ENCODE results near the gene PTPRN2.

PTPRN2 gene

DNA sequence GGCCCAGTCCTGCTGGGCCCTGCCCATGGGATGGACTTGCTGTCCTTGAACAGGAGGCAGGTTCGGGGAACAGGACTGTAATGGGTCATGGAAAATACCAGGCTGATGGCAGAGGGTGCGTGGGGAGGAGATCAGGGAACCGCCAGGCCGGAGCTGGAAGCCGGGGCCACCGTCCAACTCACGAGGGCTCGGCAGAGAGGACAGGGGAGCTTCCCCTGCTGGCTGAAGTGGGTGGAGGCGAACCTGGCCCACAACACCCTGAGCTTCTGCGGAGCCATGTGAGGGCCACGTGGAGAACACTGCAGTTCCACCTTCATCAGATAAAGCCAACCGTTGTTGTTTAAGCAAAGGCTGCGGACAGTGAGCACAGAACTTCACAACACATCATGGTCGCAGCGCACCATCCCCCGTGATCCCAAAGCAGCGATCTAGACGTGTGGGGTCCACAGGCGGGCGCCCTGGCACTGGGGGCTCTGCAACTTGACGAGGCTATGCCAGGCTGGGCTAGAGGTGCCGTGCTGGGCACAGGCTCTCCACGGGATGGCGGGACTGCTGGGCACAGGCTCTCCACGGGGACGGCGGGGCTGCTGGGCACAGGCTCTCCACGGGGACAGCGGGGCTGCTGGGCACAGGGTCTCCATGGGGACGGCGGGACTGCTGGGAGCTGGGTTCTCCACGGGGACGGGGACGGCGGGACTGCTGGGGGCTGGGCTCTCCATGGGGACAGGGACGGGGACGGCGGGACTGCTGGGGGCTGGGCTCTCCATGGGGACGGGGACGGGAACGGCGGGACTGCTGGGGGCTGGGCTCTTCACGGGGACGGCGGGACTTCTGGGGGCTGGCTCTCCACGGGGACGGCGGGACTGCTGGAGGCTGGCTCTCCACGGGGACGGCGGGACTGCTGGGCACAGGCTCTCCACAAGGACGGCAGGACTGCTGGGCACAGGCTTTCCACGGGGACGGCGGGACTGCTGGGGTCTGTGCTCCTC lies 777.5 kb downstream of the PTPRN2 start:
- DNase-seq, result no peak

DNA sequence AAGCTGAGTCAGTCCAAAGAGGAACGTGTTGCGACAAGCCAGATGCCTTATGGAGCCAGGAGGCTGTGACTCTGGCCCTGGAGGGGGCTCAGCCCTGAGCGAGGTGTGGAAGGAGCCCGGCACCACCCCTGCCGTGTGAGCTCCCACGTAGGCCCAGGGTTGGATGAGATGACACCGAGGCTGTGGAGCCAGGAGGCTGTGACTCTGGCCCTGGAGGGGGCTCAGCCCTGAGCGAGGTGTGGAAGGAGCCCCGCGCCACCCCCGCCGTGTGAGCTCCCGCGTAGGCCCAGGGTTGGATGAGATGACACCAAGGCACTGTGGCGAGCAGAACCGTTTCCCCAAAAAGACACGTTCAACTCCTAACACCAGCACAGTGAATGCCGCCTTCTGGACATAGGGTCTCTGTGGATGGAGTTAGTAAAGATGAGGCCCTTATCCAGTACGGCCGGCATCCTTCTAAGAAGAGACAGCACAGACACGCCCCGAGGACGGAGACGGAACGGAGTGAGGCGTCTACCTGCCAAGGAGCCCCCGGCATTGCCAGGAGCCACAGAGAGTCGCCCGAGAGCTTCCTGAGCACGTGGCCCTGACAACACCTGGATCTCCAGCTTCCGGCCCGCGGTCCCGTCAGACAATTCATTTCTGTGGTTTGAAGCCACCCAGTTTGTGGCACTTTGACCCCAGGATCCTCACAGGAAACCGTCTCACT lies 778.3 kb downstream of the PTPRN2 start:
- DNase-seq, result no peak

DNA sequence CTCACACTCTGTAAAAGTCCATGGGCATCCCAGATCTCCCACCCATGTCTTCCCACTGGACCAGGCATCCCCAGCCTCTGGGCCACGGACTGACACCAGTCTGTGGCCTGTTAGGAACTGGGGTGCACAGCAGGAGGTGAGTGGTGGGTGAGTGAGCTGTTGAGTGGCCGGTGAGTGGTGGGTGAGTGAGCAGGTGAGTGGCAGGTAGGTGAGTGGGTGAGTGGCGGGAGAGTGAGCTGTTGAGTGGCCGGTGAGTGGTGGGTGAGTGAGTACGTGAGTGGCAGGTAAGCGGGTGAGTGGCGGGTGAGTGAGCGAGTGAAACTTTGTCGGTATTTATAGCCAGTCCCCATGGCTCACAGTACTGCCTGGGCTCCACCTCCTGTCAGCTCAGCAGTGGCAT lies 779.6 kb downstream of the PTPRN2 start:
- DNase-seq, result no peak

DNA sequence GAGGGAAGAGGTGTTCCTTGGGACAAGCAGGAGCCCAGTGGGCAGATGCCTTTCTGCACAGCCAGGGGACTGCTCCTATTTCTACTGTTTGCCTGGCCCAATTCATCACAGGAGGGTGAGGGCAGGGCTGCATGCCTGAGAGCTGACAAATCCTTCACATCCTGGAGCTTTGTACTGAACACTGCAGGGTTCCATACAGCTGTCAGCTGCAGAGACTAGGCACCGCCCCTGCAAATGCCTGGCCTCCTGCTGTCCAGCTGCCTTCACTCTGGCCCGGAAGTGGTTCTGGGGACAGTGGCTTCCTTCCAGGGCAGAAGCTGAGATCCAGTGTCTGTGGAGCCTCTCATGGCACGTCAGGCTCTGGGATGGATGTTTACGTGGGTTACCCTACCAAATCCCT lies 780.1 kb downstream of the PTPRN2 start:
- DNase-seq, result no peak

DNA sequence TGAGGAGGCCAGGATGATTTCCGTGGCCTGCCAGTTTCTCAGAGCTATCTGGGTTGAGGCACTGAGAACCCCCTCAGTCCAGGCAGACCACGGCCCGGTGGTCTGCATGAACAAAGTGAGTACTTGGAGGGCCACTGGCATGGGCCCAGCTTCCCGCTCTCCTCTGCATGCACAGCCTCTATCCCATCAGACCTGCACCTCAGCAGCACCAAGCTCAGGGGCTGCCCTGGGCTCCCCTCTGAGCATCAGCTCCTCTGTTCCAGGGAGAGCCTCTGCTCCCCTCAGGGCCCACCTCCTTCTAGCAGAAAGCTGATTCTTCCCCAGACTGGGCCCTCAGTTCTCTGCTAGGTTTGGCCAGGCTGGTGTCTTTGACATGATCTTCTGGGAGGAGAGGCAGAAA lies 780.9 kb downstream of the PTPRN2 start:
- no peak for DNase-seq

DNA sequence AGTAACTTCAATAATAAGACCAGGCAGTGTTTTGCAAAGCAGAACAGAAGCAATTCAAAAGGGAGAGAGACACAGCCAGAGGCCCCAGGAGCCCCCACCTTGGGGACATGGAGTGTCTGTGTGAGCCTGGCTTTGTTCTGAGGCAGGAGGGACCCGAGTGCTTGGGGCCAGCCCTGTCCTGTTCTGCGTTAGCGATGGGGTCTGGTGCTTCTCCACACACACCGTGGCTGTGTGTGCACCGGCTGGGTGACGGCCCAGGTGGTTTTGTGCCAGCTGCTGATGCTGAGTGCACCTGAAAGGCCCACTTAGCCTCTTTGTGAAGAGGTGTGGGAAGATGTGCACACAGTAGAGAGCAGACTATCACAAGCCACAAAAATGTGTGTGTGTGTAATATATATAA lies 781.9 kb downstream of the PTPRN2 start:
- no peak for DNase-seq

DNA sequence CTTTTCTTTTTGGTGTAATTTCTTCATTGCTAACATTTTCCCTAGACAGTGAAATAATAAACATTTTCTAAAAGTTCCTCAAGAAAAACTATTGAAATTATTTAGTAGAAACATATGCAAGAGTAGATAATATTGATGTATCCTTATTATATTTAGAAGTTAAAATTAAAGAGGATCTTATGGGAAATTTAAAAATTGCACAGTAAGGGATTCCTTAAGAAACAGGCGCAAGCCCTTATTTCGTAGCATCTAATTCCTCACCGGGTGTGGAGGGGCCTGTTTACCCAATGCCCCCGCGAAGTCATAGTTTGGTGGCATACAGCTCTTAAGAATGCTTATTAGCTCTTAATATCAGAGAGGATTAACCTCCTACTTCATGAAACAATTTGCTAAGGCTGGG lies 783.7 kb downstream of the PTPRN2 start:
- DNase-seq, result no peak

DNA sequence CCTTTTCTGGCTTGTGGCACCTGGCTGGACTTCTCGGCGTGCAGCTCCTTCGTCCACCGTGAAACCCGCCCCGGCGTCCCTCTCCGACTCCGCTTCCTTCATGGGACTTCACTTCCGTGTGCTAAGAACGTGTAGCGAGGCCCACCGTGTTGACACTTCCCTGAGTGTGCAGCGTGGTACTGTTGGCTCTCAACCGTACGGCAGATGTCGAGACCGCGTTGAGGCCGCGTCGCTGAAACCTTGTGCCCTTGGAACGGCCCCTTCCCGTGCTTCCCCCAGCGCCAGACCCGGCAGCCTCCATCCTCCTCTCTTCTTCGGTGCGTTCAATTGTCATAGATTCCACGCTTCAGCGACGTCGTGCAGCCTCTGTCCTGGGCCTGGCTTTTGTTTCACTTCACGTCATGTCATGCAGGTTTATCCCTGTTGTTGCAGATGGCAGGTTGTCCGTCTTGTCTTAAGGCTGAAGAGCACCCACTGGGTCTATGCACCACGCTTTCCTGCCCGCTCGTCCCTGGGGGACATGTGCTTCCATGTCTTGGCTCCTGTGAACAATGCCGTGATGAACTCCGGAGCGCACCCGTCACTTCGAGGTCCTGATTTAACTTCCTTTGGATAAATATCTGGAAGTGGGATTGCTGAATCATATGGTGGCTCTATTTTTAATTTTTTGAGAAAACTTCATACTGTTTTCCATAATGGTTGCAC lies 785.5 kb downstream of the PTPRN2 start:
- no peak for DNase-seq

DNA sequence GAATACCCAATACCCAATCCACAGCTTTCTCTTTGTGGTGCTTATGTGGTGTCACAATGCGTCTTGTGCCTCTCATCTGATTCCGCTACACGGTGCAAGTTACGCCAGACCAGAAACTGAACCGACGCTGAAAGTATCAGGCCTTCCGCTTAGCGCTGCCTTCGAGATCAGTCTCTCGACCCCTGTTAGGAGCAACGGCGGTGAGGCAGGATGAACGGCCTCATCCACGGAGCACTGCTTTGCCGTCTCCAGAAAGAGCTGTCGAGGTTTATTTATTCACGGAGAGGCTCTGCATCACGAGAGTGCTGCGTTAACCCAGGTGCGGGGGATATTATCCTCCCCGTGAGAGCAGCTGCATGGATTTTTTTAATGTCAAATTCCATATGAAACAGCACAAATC lies 786.5 kb downstream of the PTPRN2 start:
- DNase-seq, result no peak

DNA sequence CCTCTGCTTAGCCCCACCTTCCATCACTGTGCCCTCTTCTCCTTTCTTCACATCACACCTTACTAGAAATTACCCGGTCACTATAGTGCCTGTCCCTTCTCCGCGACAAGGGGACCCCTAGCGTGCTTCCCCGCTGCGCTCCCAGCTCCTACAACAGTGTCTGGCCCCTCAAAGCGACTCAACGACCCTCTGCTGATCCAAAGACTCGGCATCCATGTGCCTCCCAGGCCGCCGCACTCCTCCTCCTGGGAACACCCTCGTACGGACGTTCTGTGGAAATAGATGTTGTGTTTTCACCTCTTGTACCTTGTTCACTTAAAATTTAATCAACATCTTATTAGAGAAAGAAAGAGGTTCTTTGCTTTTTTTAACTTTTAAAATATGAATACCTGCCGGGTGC lies 787.3 kb downstream of the PTPRN2 start:
- no peak for DNase-seq

DNA sequence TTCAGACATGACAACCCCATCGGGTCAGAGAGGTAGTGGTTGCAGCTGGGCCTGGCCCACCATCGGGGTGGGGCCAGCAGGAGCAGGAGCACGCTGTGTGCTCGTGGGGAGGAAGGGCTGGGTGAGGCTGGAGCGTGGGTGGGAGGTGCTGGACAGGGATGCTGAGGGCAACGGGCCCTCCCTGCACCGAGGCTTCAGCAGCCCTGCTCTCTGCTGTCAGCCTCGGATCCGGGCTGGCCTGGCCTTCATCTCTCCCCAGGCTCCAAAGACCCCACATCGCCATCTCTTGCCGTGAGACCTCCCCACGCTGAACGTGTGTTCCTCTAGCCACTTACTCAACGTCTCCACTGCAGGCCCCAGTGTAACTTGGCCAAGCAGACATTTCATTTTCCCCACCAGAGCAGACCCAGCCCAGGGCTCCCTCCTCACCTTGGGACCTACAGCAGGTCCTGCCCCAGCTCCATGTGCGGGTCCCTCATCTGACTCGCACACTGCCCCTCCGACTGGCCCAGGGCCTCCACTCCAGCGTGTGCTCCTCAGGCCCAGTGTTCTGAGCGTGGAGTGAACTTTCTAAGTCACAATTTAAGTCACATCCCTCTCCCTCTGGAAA lies 788.4 kb downstream of the PTPRN2 start:
- no peak for DNase-seq

DNA sequence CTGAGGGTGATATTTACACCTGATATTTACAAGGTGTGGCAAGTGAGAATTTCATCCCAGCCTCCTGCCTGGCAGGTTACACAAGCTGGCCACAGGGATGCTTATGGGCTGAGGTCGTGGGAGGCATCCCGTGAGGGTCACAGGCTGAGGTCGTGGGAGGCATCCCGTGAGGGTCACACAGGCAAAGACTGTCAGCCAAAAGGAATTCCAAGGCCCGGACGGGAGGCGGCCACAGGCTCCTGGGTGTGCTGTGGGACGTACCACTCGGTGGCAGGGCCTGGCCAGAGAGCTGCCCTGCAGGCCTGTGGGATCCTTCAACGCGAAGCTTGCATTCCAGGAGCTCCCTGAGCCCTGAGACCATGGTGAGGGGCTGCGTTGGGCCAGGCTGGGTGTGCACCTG lies 790.3 kb downstream of the PTPRN2 start:
- no peak for DNase-seq

DNA sequence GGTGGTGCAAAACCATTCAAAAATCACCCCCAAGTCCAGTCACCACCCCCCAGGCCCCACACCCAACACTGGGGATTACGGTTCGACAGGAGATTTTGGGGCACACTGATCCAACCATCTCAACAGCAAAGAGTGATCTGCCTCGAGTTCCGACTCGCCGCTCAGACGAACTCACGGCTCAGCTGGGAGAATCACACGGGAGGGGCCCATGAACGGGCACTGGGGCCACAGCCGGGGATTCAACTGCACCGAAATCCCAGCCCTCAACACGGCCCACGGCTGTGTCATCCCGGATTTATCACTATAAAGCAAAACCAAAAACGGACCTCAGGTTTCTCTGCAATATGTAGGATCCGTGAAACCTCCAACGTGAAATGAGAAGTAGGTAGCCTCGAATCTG lies 790.8 kb downstream of the PTPRN2 start:
- DNase-seq, result no peak

DNA sequence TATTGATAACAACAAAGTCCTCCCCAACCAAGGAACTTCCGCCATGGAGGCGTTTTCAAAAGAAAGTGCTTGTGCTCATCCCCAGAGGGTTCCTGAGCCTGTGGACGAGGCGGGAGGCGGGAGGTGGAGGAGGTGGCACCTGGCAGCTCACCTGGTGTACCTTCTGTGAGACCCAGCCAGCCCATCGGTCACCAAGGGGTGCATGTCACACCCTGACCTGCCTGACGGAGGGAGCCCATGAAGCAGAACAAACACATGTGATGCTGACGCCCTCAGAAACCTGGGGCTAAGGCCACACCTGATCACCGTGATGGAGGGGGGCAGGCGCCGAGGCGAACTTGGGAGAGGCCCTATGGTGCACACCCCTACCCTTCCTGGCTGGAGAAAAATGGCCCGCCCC lies 792.0 kb downstream of the PTPRN2 start:
- DNase-seq, result no peak

DNA sequence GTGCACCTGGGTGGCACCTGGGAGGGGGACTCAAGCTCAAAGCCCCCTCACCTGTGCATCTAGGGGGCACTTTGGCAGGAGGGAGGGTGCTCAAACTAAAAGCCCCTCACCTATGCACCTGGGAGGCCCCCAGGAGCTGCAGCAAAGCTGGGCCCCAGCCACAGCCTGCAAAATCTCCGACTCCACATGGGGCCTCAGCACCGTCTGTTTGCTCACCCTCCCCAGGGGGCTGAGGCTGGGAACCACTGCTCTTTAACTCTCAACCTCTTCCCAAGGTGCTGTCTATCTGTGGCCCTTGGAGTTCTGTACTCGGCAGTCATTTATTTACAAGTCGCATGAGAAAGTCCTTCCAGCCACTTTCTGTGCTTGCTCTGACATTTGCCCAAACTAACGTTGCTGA lies 792.4 kb downstream of the PTPRN2 start:
- no peak for DNase-seq

DNA sequence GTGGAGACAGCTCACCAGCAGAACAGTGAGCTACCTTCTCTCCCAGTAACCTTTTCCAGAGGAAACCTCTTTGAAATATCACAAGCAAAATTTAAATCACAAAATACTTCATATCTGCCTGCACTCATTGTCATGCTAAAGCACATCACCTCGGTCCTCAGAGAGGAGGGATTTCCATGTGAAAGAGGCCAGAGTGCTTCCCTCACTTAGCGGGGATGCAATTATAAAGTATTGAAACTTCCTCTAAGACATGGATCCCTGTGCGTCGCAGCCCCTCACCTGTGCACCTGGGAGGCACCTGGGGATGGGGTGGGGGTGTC lies 792.9 kb downstream of the PTPRN2 start:
- DNase-seq, result no peak

DNA sequence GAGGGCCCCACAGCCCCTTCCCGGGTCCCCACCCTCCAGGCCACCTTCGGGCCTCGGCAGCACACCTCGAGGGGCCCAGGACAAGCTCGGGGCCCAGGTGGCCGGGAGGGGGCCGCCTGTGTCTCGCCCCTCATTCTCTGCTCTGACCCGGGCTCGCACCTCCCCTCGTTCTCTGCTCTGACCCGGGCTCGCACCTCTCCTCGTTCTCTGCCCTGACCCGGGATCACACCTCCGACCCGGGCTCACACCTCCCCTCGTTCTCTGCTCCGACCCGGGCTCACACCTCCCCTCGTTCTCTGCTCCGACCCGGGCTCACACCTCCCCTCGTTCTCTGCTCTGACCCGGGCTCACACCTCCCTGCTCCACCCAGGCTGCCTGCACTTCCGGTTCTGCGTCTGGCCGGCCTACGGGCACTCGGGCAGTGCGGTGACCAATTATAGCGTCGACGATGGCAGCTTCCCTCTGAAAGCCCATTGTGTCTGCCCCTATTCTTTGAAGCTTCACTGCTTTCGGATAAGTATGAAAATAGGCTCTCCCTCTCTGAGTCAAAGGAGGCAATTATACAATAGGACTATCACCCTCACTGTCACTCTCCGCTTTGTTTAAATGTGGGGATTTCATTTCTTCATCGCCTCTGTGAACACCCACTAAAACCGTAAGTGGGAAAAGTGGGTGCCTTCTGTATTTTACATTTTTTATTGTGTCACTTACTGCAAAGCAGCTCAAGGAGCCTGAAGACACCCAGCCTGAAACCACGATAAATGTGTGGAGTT lies 793.5 kb downstream of the PTPRN2 start:
- no peak for DNase-seq

DNA sequence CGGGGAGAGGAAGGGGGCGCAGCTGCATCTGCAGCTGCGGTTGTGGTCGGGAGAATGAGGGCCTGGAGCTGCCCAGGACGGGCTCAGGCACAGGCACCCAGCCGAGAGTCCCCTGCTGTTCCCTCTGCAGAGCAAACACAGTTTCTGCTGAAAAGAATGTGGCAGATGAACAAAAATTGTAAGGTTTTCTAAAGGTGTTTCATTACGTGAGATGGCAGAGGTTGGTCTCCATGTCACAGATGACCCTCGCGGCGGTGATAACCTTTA lies 794.6 kb downstream of the PTPRN2 start:
- DNase-seq, result no peak

DNA sequence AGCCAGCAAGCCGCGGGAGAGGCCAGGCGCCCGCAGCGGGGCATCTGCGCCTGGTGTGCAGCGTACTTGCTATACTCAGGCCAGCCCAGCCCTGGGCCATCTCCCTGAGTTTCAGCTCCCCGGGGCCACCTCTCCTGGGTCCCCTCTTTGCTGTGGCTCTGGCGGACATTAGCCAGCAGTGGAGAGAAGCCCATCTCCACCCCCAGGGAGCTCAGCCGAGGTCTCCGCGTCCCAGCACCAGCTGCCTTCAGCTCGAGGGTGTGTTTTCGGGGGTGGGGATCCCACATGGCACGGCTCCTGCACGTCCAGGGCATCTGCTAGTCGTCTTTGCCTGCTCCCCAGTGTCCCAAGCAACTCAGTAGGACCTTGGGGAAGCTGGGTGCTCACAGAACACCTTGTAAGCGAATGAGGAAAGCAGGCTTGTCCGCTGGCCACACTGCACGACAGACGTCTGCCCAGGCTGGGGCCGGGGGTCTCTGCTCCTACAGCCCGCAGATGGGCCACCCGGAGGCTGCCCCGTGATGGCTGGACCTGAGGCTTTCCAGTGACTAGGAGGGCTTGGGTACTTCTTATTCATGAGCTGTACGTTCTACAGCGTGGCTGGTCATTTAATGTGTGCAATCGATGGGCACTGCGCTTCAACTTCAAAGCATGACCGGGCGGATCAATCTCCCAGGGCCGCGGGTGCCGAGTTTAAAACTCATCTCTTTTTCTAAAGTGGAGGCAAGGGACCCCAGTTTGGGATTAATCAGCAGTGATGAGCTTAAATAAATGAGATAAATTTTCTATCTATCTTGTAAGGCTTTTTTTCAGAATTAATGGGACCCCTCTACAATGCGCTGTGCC lies 795.2 kb downstream of the PTPRN2 start:
- no peak for DNase-seq

DNA sequence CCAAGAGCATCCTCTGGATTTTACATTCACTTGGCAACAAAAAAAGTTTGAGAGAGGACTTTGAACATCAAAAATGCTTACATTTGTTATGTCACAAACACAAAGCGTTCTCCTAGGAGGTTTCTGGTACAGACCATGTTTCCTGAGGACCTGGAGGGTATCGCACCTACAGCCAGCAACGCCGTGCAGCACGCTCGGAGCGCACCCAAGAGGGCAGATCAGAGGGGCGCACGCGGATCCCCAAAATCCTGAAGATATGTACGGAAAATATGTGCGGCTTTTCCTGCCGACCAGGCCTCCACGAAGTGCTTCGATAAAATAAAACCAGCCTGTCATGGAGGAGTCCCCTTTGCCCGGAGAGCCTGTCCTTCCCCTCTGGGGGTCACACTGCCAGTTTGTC lies 796.0 kb downstream of the PTPRN2 start:
- no peak for DNase-seq

DNA sequence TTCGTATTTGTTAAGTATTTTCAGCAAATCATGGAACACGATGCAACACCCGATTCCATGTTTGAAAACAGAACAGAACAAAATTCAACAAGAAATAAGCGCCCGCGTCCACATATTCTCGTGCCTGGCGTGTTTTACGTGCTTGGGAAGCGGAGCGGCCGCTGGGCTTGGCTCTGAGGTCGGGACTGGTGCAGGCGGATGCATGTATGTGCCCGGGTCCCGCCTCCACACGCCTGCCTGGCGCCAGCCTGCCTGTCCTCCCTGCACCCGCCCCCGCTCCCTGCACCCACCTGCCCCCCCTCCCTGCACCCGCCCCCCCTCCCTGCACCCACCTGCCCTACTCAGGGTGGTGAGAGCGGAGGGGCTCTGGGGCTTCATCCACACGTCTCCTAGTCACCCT lies 796.4 kb downstream of the PTPRN2 start:
- DNase-seq, result no peak

DNA sequence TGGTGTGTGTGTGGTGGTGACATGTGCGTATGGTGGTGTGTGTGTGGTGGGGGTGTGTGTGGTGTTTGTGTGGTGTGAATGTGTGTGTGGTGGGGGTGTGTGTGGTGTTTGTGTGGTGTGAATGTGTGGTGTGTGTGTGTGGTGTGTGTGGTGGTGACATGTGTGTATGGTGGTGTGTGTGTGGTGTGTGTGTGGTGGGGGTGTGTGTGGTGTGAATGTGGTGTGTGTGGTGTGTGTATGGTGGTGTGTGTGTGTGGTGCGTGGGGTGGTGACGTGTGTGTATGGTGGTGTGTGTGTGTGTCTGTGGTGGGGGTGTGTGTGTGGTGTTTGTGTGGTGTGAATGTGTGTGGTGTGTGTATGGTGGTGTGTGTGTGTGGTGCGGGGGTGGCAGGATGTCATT lies 797.7 kb downstream of the PTPRN2 start:
- no peak for DNase-seq
